GM19438 (cell line): ENCODE data around the gene MXRA8.

Experiments used
- ATAC-seq: cut with Tn5 transposase; IDR thresholded peaks from one replicate; pipeline ENCODE4 v1.9.1; 2021; ENCODE audit warnings: low read depth; ENCODE audit not compliant: unreplicated experiment

The MXRA8 gene

GRCh38 chr1:1309251-1310108 lies 48.9 kb downstream of the MXRA8 start:
- ATAC-seq = no peak

DNA sequence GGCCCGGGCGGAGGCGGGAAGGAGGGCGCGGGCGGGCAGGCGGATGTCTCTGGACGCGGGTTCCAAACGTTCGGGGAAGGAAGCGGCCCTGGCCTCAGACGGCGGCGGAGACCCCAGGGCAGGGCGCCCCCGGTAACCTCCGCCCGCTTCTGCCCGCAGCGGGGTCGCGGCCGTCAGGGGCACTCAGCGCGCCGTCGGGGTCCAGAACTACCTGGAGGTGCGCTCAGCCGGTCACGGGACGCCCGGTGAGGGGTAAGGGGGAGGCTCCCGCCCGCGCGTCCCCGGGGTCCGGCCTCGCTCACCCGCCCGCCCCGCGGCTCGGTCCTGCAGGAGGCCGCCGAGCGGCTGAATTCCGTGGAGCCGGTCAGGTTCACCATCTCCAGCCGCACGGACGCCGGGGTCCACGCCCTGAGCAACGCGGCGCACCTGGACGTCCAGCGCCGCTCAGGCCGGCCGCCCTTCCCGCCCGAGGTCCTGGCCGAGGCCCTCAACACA lies 49.6 kb downstream of the MXRA8 start:
- no peak for ATAC-seq

DNA sequence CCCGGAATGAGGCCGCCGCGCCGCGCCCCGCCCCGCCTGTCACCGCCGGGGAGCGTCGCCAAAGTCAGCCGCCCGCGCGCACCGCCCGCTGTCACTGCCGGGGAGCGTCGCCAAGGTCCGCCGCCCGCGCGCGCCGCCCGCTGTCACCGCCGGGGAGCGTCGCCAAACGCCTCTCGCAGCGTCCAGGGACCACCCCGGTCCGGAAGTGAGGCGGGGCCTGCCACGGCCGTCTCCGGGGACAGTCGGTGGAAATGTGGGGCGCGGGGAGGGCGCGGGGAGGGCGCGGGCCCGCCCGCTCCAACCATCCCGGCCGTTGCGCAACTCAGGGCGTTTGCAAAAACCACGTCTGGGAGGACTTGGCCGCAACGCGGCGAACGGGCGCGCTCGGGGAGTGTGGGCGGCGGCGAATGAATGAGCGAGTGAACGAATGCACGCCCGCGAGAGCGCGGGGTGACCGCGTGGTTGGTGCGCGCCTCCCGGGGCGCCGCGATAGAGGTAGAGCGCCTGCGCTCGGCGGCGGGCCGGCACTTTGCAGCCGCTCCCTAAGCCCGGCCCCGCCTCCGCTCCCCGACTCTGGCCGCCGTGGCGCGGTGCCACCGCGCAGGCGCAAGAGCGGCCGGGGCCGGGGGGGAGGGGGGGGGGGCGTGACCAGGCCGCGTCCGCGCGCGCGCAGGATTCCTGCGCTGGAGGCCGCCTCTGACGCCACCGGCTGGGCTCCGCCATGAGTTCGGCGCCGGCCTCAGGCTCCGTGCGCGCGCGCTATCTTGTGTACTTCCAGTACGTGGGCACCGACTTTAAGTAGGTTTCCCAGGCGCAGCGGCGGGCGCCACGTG lies 50.2 kb downstream of the MXRA8 start, which contains the start of the genes ACAP3 and PUSL1:
Gene ACAP3 (minus strand): TSS at position 8 of the 833 bp plus-strand sequence. CDS start 115 bp downstream, outside the sequence.
Gene PUSL1 (plus strand): TSS at position 675 of the 833 bp plus-strand sequence. CDS start 47 bp downstream, at position 722.
- ATAC-seq = peak; percentile 44

DNA sequence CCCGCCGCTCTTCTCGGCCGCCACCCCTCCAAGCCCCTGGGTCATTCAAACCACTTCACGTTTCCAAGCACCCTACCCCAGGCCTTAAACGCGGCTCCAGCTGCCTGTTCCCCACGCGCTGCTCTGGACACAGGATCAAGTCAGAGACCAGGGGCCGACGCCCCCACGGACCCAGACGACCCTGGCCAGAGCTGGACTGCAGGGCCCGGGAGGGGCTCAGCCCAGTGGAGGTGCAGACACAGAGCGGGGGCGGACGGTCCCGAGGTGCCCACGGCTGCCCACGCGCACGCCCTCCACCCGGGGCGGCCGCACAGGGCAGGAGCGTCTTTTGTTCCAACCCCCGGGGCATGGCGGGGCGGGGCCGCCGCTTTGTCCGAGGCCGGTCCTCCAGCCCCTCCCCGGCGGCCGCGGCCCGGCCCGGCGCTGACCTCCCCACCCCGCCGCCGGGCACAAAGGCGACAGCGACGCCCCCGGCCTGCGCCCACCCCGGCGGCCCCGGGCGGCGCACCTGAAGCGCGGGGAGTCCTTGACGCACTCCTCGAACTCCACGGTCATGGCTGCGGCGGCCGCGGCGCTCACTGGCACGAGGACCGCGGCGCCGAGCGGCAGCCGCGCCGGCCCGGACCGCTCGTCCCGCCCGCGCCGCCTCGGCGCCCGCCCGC lies 51.0 kb downstream of the MXRA8 start:
- peak; percentile 6 for ATAC-seq

DNA sequence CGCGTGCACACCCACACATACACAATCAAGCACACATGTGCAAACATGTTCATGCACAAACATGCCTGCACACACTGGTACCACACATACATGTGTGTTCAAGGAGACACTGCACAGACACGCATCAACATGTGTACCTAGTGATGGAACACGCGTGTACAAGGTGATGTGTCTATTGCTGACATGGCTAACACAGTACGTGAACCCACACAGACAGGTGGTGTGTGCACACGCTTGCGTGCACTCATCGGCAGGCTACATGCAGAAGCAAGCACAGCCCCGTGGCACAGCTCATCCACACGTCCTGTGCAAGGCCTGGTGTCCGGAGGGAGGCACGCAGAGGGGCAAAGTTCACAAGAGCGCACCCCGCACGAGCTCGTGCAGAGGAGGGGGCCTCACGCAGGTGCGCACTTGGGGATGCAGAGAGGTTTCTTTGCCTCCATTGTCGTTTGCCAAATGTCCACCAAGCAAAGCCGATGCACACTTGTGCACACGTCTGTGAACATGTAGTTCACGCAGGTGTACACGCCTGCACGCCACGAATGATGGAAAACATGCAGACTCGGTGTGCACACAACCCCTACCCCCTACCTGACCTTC lies 51.6 kb downstream of the MXRA8 start:
- no peak for ATAC-seq

DNA sequence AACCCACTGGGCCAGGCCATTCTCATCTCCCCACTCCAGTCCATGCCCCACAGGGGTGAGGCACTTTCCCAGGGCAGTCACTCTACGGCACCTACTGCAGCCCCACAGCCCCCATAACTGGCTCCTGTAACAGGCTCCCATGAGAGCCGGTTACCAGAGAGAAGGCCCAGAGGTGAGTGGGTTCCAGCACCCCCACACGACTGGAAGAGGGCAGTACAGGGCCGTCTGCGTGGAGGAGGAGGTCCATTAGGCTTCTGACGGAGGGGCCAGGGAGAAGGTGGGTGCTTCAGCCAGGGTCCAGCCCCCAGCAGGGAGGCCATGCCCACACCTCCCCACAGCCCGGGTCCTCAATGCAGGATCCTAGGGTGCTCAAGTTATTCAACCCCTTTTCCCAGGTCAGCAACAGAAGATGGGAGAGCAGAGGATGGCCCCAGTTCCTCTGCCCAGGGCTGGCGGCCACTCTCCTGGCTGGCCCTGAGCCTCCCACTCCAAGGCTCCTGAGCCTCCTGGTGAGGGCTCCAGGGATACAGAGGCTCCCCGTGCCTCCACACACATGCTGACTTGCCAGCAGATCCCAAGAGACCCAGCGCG lies 52.2 kb downstream of the MXRA8 start:
- no peak for ATAC-seq

DNA sequence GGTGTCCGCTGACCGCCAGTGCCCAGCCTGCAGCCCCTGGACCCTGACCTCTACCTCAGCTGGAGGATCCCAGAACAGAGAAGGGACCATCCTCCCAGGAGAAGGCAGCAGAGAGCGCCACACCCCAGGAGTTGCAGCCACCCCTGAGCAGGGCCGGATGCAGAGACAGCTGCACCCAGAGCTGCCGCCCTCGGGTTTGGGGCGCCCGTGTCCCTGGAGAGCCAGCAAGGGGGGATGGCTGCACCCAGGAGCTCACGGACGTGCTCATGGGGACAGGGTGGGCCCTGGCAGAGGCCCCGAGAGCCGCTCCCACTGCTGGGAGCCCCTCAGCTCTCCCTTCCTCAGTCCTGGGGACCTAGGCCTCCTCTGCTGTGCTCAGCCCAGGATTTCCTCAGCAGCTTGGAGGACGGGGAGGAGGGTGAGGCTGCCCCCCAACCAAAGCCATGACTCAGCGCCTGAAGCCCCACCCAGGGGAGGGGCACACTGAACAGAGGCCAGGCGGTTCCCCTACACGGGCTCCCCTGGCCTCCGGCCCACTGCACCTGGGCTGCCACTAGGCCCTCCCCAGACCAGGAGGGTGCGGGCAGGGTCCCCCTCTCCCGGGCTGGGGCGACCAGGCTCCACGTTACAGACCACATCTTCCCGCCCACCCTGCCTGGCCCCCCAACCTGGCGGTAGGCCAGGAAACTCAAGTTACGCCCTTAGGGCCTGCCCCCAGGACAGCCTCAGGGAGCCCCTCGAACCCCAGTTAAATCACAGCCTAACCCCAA lies 52.9 kb downstream of the MXRA8 start:
- peak; percentile 35 for ATAC-seq

DNA sequence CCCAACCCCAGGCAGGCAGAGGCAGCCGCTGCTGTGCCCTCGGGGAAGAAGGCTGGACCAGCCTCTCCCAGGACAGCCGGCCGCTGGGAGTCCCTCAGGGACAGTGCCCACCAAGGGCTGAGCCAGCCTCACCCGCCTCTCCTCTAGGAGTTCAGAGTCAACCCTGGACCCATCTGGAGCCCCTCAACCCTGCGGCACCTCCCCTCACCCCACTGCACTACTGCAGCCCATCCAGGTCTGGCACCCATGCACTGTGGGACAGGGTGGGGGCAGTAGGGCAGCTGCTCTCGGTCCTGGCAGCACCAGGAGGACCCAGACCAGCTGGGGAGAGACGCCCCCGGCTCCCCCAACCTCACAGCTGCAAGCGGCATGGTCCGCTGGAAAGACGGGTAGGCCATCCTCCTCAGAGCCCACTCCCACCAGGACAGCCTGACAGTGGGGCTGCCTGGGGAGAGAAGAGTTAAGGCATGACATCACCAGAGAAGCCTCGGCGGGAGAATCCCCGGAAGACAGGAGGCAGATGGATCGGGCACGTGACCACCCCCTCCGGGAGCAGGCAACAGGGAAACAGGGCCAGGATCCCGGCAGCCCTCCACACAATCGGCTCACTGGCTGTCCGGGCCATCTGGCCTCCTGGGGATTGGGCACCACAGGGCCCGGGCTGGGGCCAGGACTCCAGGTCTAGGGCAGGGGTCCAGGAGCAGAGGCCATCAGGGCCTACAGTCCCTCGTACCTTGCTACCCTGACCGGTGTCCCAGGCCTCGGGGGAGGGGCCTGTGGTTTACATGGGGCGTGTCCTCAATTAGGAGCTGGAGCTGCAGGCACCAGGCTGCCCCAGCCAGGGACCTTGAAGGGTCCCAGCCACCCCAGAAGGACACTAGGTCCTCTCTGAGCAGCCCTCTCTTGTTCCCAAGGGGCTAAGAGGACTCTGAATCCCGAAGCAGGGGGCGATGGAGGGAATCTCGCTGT lies 53.7 kb downstream of the MXRA8 start:
- no peak for ATAC-seq

DNA sequence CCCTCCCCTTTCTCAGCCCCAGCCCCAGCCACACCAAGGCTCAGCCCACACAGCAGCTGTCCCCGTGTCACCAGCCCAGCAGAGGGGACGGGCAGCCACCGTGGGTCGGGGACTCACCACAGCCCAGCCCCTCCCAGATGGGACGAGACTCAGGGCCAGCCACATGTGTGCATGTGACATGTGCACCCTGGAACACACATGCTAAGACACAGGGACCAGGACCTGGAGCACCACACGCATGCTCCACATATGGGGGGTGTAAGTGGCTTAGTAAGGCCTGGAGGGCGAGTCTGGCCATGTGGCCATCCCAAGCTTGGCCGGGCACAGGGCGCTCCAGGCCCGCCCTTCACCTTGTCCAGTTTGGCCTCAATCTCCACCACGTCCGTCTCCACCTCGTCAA lies 54.6 kb downstream of the MXRA8 start:
- ATAC-seq = no peak

DNA sequence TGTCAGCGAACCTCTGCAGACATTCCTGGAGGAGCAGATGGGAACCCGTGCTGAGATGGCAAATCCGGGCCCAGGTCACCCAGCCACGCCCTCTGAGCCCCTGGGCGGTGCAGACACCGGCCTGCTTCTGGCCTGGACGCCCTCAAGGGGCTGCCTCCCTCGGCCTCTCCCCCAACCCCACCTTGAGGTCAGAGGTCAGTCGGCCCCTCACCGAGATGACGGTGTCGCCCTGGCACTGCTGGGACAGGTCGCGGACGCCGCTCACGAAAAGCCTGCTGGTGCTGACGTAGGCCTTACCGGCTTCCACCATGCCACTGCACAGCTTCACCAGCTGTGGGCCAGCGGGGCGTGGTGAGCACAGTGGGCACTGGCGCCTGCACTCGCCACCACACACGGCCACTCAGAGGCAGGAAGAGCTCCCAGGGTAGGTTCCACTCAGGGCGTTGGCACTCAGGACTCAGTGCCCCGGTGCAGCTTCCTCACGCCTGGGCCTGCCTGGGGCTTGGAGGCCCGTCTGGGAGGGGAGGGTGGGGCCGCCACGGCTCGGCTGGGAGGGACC lies 55.3 kb downstream of the MXRA8 start:
- no peak for ATAC-seq
